GM18907 (cell line): ENCODE measurements around the gene NR6A1.

Source experiments
- ATAC-seq: cut with Tn5 transposase; IDR thresholded peaks from one replicate; pipeline ENCODE4 v1.9.1; 2021; ENCODE audit warnings: mild to moderate bottlenecking, moderate library complexity; ENCODE audit not compliant: unreplicated experiment

NR6A1 gene

DNA sequence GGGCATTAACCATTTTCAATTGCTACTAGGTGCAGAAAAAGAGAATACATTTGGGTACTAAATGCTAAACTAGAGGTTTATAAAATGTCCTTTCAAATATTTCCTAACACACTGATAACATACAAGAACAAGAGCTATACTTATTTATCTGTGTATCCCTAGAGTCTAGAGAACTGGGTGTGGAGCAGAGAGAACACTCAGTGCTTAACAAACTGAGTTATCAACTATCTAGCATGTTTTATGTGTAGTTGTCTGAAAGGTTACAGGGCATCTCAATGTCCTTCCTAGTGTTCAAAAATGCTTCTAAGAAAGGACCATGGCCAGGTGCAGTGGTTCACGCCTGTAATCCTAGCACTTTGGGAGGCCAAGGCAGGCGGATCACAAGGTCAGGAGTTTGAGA lies 40.3 kb downstream of the NR6A1 start:
- no peak for ATAC-seq

DNA sequence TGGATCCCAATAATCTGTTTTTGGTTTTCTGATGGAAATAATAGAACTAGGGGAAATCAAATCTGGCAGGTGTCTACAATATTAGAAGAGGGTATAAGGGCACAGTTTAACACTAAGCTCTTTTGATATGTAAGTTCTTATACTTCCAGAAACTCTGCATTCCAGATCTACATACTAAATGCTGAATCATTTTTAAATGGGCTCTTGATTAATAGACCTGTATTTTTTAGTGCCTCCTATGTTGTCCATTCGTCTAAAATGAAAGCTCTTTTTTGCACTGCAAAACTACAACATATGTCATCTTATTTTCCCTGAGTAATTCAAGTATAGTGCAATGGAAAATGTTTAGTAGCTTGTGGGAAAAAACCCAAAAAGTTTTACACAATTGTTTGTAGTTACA lies 44.2 kb downstream of the NR6A1 start:
- ATAC-seq = no peak

- no peak for ATAC-seq
Observed at GRCh38 chr9:124725068-124725452, 46.1 kb downstream of the NR6A1 start.

- ATAC-seq = no peak
Observed at GRCh38 chr9:124724415-124725067, 46.6 kb downstream of the NR6A1 start.

DNA sequence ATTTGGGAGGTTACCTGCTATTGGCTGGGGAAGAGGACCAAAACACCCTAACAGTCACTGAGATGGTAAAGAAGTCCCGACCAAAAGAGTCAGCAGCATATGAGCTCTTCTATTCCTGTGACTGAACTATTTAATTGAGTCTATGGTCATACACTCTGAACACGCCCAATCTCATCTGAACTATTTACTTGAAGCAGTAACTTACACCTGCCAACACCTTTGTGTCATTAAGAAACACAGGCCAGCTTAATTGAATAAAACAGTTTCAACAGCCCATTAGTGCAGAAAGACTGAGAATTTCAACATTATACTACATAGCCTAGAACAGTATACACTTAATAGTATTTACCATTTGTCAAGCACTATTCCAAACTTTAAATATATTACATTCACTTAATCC lies 47.8 kb downstream of the NR6A1 start:
- no peak for ATAC-seq

- no peak for ATAC-seq
Observed at GRCh38 chr9:124721109-124721906, 49.8 kb downstream of the NR6A1 start.

DNA sequence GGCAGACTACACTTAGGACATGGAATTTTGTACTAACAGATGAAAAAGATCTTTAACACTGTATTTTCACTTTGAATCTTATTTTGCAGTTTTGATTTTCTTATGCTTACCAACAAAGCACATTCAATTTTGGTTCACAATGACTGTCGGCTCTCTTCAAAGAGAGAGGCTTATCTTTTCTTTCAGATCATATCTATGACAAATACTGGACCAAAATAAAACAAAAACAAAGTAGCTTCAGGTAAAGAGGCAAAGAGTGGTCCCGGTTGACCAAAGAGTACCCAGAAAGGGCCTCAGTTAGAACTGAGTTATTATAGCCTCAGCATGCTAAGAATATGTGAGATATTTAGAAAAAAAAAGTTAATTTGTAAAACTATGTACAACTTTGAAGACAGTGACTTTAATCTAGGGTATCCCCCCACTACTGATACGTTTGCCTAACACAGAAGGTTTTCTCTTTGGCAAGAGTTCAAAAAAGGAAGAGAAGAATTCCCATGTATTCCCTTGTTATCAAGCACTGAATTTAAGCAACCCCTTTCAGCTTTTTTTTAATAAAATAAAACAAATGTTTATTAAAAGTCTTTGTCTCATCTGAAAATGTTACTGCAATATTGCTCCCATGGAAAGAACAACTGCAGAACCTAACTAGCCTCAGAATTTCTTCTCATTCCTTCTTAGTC lies 50.5 kb downstream of the NR6A1 start:
- ATAC-seq = no peak

DNA sequence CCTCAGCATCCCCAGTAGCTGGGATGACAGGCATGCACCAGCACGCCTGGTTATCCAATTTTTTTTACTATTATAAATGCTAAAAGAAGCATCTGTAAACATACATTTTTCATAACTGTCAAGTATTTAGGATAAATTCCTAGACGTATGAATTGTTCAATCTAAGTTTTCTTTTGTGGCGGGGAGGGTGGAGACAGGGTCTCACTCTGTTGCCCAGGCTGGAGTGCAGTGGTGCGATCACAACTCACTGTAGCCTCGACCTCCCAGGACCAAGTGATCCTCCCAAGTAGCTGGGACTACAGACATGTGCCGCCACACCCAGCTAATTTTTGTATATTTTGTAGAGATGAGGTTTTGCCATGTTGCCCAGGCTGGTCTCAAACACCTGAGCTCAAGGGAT lies 52.2 kb downstream of the NR6A1 start:
- no peak for ATAC-seq

GRCh38 chr9:124717597-124717996 lies 53.5 kb downstream of the NR6A1 start:
- ATAC-seq = no peak

DNA sequence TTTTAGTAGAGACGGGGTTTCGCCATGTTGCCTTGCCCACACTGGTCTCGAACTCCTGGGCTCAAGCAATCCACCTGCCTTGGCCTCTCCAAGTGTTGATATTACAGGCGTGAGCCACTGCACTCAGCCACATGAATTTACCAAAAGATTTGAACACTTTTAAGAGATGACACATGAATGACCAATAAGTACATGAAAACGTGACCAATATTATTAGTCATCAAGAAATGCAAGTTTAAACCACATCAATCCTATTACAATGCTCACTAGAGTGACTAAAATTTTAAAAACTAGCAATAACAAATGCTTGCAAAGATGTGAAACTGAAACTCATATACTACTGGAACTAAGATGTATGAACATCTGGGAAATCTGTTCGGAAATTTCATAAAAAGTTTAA lies 54.3 kb downstream of the NR6A1 start:
- ATAC-seq = no peak

DNA sequence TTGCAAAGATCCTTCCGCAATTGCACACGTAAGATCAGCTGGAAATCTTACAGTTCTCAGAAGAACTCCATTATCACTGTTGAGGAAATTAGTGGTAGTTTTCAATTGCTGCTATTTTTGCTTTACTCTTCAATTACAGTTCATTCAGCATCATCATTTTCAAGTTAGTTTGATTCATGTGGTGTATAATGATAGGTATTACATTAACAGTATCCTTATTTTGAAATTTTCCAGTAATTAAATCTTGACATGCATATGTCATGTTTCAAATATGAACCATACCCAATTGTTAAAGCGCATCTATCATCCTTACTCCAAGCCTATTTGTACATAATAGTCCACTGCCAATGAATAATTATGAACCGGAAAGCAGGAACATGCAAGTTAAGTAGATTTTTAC lies 60.3 kb downstream of the NR6A1 start:
- no peak for ATAC-seq

DNA sequence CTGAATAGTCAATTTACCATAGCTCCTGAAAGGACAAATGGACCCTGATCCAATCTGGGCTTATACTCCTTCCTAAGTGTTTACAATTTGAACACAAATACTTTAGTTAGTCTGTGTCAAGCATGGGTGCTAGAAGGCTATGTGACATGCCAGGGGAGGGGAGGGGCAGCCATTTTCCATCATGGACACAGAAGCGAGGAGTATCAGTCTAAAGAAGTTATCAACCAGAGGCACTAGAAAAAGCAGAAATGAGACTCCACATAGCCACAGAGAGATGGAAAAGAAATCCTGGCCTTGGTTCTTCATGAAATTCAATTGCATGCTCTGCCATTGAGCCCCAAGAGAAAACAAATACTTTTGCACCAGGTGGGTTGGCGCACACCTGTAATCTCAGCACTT lies 61.8 kb downstream of the NR6A1 start:
- ATAC-seq = no peak

GRCh38 chr9:124708633-124709291 lies 62.3 kb downstream of the NR6A1 start:
- no peak for ATAC-seq

GRCh38 chr9:124708074-124708473 lies 63.0 kb downstream of the NR6A1 start:
- no peak for ATAC-seq

DNA sequence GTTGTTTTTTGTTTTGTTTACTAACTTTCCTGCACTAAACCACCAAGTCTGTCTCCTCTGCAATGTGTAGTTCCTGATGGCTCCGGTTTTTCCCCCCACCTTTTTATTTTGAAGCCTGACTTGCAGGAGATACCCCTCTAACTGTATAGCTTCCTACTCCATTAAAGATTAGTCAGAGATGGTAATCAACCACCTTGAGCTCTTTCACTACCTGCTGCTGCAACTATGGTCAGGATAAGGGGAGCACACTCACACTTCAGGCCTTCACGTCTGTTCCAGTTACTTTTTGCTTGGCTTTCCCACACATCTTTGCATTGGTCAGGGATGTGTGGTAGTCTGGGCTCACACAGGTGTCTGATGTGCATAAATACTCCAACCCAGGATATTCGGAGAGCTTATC lies 63.4 kb downstream of the NR6A1 start:
- no peak for ATAC-seq

DNA sequence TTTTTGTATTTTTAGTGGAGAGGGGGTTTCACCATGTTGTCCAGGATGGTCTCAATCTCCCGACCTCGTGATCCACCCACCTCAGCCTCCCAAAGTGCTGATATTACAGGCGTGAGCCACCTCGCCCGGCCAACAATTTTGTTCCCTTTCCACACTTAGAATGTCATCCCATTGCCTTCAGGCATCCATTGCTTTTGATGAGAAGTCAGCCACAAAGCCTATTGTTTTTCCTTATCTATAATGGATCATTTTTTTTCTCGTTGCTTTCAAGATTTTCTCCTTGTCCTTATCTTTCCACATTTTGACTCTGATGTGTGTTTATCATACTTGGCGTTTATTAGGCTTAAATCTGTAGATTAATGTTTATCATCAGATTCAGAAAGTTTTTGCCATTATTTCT lies 64.4 kb downstream of the NR6A1 start:
- ATAC-seq = no peak

GRCh38 chr9:124699575-124699974 lies 71.5 kb downstream of the NR6A1 start:
- ATAC-seq = no peak

- no peak for ATAC-seq
Observed at GRCh38 chr9:124698265-124698664, 72.8 kb downstream of the NR6A1 start.

GRCh38 chr9:124697326-124698200 lies 73.5 kb downstream of the NR6A1 start:
- ATAC-seq = no peak

GRCh38 chr9:124696101-124696500 lies 75.0 kb downstream of the NR6A1 start:
- no peak for ATAC-seq
